ENCODE measurements around the gene CTNNBL1.

Gene CTNNBL1

GRCh38 chr20:37867289-37868195 is 173.7 kb downstream of the CTNNBL1 start:
- DNase-seq (ENCODE audit: low spot score in 2 of 2) (no peak), ATAC-seq (no peak)
- Mint-ChIP-seq H3K4me3 (no peak overlapping the region), H3K27ac (peak overlapping the region; percentile 18), H3K4me1 (peaks cover 7% of the 10 kb centered on the region), H3K36me3 (peaks cover 21% of the 10 kb centered on the region), H3K9me3 (no peaks in the 10 kb centered on the region)

- ATAC-seq (no peak), DNase-seq (ENCODE audit: low spot score in 2 of 2) (no peak)
- Mint-ChIP-seq H3K27ac (peak overlapping the region; percentile 67), H3K36me3 (peaks cover 25% of the 10 kb centered on the region), H3K4me1 (peaks cover 7% of the 10 kb centered on the region), H3K4me3 (no peak overlapping the region), H3K9me3 (no peaks in the 10 kb centered on the region)
These were observed 175.1 kb downstream of the CTNNBL1 start for GRCh38 chr20:37868851-37869333.

GRCh38 chr20:37869334-37869861 is 175.6 kb downstream of the CTNNBL1 start:
- Mint-ChIP-seq H3K36me3 (peaks cover 25% of the 10 kb centered on the region), H3K4me3 (no peak overlapping the region), H3K9me3 (no peaks in the 10 kb centered on the region), H3K27ac (peak overlapping the region; percentile 67), H3K4me1 (peaks cover 7% of the 10 kb centered on the region)
- ATAC-seq (no peak), DNase-seq (ENCODE audit: low spot score in 2 of 2) (no peak)

GRCh38 chr20:37870294-37870693 is 176.5 kb downstream of the CTNNBL1 start:
- H3K36me3 Mint-ChIP-seq, result peaks cover 25% of the 10 kb centered on the region
- H3K27ac Mint-ChIP-seq, result peak overlapping the region; percentile 67
- ATAC-seq, result no peak
- no peaks in the 10 kb centered on the region for H3K9me3 Mint-ChIP-seq
- peaks cover 7% of the 10 kb centered on the region for H3K4me1 Mint-ChIP-seq
- no peak for DNase-seq (ENCODE audit: low spot score in 2 of 2)
- H3K4me3 Mint-ChIP-seq, result no peak overlapping the region

GRCh38 chr20:37871751-37872150 is 177.9 kb downstream of the CTNNBL1 start:
- ATAC-seq (no peak), DNase-seq (ENCODE audit: low spot score in 2 of 2) (no peak)
- H3K36me3 Mint-ChIP-seq, result peaks cover 31% of the 10 kb centered on the region
- no peaks in the 10 kb centered on the region for H3K9me3 Mint-ChIP-seq
- peaks cover 7% of the 10 kb centered on the region for H3K4me1 Mint-ChIP-seq
- H3K4me3 Mint-ChIP-seq, result no peak overlapping the region
- no peak overlapping the region for H3K27ac Mint-ChIP-seq

- Mint-ChIP-seq H3K4me1 (peaks cover 7% of the 10 kb centered on the region), H3K27ac (no peak overlapping the region), H3K9me3 (no peaks in the 10 kb centered on the region), H3K4me3 (no peak overlapping the region), H3K36me3 (peaks cover 31% of the 10 kb centered on the region)
- ATAC-seq, result no peak
- no peak for DNase-seq (ENCODE audit: low spot score in 2 of 2)
These were observed 178.3 kb downstream of the CTNNBL1 start for GRCh38 chr20:37872161-37872560.

GRCh38 chr20:37873884-37874283 is 180.1 kb downstream of the CTNNBL1 start:
- no peaks in the 10 kb centered on the region for H3K9me3 Mint-ChIP-seq
- H3K36me3 Mint-ChIP-seq, result peaks cover 31% of the 10 kb centered on the region
- DNase-seq (ENCODE audit: low spot score in 2 of 2), result no peak
- H3K27ac Mint-ChIP-seq, result no peak overlapping the region
- H3K4me3 Mint-ChIP-seq, result no peak overlapping the region
- peaks cover 7% of the 10 kb centered on the region for H3K4me1 Mint-ChIP-seq
- no peak for ATAC-seq

- ATAC-seq (no peak), DNase-seq (ENCODE audit: low spot score in 2 of 2) (no peak)
- peaks cover 16% of the 10 kb centered on the region for H3K36me3 Mint-ChIP-seq
- H3K4me3 Mint-ChIP-seq, result no peak overlapping the region
- peaks cover 1% of the 10 kb centered on the region for H3K4me1 Mint-ChIP-seq
- H3K27ac Mint-ChIP-seq, result no peak overlapping the region
- no peaks in the 10 kb centered on the region for H3K9me3 Mint-ChIP-seq
These were observed 181.8 kb downstream of the CTNNBL1 start for GRCh38 chr20:37875460-37876175.

GRCh38 chr20:37876863-37877262 is 183.0 kb downstream of the CTNNBL1 start:
- Mint-ChIP-seq H3K4me1 (no peaks in the 10 kb centered on the region), H3K27ac (no peak overlapping the region), H3K36me3 (peaks cover 10% of the 10 kb centered on the region), H3K4me3 (no peak overlapping the region), H3K9me3 (no peaks in the 10 kb centered on the region)
- no peak for DNase-seq (ENCODE audit: low spot score in 2 of 2)
- no peak for ATAC-seq

GRCh38 chr20:37877832-37878772 is 184.3 kb downstream of the CTNNBL1 start:
- Mint-ChIP-seq H3K4me1 (no peaks in the 10 kb centered on the region), H3K9me3 (no peaks in the 10 kb centered on the region), H3K36me3 (peaks cover 5% of the 10 kb centered on the region), H3K27ac (peak overlapping the region; percentile 7), H3K4me3 (no peak overlapping the region)
- no peak for ATAC-seq
- DNase-seq (ENCODE audit: low spot score in 2 of 2), result no peak

- Mint-ChIP-seq H3K4me3 (no peak overlapping the region), H3K27ac (peak overlapping the region; percentile 7), H3K9me3 (no peaks in the 10 kb centered on the region), H3K4me1 (no peaks in the 10 kb centered on the region), H3K36me3 (peaks cover 5% of the 10 kb centered on the region)
- DNase-seq (ENCODE audit: low spot score in 2 of 2) (no peak), ATAC-seq (no peak)
These were observed 185.2 kb downstream of the CTNNBL1 start for GRCh38 chr20:37878835-37879599.

GRCh38 chr20:37879843-37880242 is 186.0 kb downstream of the CTNNBL1 start:
- DNase-seq (ENCODE audit: low spot score in 2 of 2) (no peak), ATAC-seq (no peak)
- no peak overlapping the region for H3K27ac Mint-ChIP-seq
- H3K9me3 Mint-ChIP-seq, result no peaks in the 10 kb centered on the region
- H3K4me3 Mint-ChIP-seq, result no peak overlapping the region
- H3K36me3 Mint-ChIP-seq, result peaks cover 5% of the 10 kb centered on the region
- H3K4me1 Mint-ChIP-seq, result no peaks in the 10 kb centered on the region

- no peak overlapping the region for H3K27ac Mint-ChIP-seq
- DNase-seq (ENCODE audit: low spot score in 2 of 2) (no peak), ATAC-seq (no peak)
- no peak overlapping the region for H3K4me3 Mint-ChIP-seq
- H3K36me3 Mint-ChIP-seq, result peaks cover 5% of the 10 kb centered on the region
- no peaks in the 10 kb centered on the region for H3K4me1 Mint-ChIP-seq
- H3K9me3 Mint-ChIP-seq, result no peaks in the 10 kb centered on the region
These were observed 187.1 kb downstream of the CTNNBL1 start for GRCh38 chr20:37880726-37881591.

Measured in stimulated activated effector memory CD8-positive, alpha-beta T cell treated with anti-CD3 and anti-CD28 coated beads, Interleukin-12 subunit alpha, Interleukin-12 subunit beta, amount 100 ng/mL, for 72 hours (primary cell).